Stimulated activated CD8-positive, alpha-beta memory T cell treated with anti-CD3 and anti-CD28 coated beads, Interleukin-4, amount 100 ng/mL, for 24 hours (primary cell): Measurements from ENCODE around the gene UMOD.

ENCODE experiments used
- DNase-seq: peaks from one replicate; pipeline ENCODE4 v3.0.0-alpha.2; 2020; ENCODE audit warnings: low read depth

Gene UMOD

GRCh38 chr16:20300312-20301097 lies 52.0 kb downstream of the UMOD start:
- no peak for DNase-seq

- DNase-seq = no peak
Observed at GRCh38 chr16:20298452-20298851, 54.1 kb downstream of the UMOD start.

- no peak for DNase-seq
Observed at GRCh38 chr16:20291208-20292206, 61.0 kb downstream of the UMOD start.

DNA sequence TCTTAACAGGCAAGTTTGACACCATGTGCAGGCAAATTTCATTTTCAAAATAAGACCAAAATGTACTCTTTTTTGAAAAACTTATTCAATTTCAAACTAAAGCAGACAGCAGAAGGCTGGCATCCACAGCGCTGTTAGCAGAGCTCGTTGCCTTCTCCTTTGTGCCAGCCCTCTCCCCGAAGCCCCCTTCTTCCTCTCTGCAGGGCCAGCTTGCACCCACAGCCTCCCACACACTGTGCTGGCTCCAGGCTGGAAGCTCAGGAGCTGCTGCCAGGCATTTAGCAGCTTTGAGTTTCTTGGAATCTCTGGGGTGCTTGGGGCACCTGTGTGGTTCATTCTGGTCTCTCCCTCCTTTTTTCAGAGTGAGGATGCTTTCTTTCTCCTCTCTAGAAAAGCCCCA lies 62.9 kb downstream of the UMOD start:
- no peak for DNase-seq

- DNase-seq = no peak
Observed at GRCh38 chr16:20285993-20286499, 66.5 kb downstream of the UMOD start.
